ENCODE data around the gene STARD4.

GRCh38 chr5:111553868-111554267 lies 41.5 kb upstream of the STARD4 start:
- TF ChIP-seq EZH2phosphoT487 (IDR thresholded peaks at IDR 0.05; ENCODE audit: borderline replicate concordance, low read depth) (no peak), RFX5 (IDR thresholded peaks at IDR 0.05; ENCODE audit: low read length) (no peak), TAF1 (IDR thresholded peaks at IDR 0.05; ENCODE audit: borderline replicate concordance, low read depth, low read length) (no peak), SIN3A (IDR thresholded peaks at IDR 0.05; ENCODE audit: borderline replicate concordance, low read depth, low read length) (no peak), TEAD4 (IDR thresholded peaks at IDR 0.05; ENCODE audit: borderline replicate concordance, insufficient read depth) (no peak), MXI1 (IDR thresholded peaks at IDR 0.05; ENCODE audit: low read depth, low read length) (no peak), FOXM1 (IDR thresholded peaks at IDR 0.05; ENCODE audit: low read depth) (no peak), POLR2AphosphoS5 (IDR thresholded peaks at IDR 0.05; ENCODE audit: low read depth, low read length) (no peak), JUND (IDR thresholded peaks at IDR 0.05) (no peak), RCOR1 (IDR thresholded peaks at IDR 0.05; ENCODE audit: low read length) (no peak)
- TF ChIP-seq, protein P1, sequence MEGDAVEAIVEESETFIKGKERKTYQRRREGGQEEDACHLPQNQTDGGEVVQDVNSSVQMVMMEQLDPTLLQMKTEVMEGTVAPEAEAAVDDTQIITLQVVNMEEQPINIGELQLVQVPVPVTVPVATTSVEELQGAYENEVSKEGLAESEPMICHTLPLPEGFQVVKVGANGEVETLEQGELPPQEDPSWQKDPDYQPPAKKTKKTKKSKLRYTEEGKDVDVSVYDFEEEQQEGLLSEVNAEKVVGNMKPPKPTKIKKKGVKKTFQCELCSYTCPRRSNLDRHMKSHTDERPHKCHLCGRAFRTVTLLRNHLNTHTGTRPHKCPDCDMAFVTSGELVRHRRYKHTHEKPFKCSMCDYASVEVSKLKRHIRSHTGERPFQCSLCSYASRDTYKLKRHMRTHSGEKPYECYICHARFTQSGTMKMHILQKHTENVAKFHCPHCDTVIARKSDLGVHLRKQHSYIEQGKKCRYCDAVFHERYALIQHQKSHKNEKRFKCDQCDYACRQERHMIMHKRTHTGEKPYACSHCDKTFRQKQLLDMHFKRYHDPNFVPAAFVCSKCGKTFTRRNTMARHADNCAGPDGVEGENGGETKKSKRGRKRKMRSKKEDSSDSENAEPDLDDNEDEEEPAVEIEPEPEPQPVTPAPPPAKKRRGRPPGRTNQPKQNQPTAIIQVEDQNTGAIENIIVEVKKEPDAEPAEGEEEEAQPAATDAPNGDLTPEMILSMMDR (IDR thresholded peaks at IDR 0.05): no peak
- TF ChIP-seq, protein P2, sequence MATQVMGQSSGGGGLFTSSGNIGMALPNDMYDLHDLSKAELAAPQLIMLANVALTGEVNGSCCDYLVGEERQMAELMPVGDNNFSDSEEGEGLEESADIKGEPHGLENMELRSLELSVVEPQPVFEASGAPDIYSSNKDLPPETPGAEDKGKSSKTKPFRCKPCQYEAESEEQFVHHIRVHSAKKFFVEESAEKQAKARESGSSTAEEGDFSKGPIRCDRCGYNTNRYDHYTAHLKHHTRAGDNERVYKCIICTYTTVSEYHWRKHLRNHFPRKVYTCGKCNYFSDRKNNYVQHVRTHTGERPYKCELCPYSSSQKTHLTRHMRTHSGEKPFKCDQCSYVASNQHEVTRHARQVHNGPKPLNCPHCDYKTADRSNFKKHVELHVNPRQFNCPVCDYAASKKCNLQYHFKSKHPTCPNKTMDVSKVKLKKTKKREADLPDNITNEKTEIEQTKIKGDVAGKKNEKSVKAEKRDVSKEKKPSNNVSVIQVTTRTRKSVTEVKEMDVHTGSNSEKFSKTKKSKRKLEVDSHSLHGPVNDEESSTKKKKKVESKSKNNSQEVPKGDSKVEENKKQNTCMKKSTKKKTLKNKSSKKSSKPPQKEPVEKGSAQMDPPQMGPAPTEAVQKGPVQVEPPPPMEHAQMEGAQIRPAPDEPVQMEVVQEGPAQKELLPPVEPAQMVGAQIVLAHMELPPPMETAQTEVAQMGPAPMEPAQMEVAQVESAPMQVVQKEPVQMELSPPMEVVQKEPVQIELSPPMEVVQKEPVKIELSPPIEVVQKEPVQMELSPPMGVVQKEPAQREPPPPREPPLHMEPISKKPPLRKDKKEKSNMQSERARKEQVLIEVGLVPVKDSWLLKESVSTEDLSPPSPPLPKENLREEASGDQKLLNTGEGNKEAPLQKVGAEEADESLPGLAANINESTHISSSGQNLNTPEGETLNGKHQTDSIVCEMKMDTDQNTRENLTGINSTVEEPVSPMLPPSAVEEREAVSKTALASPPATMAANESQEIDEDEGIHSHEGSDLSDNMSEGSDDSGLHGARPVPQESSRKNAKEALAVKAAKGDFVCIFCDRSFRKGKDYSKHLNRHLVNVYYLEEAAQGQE (IDR thresholded peaks at IDR 0.05; ENCODE audit: low read depth, low read length): no peak

Measured in SK-N-SH (cell line).